ENCODE measurements around the gene TFDP1.

Gene TFDP1

GRCh38 chr13:113646921-113647340 lies 62.4 kb downstream of the TFDP1 start:
- no peak for DNase-seq (ENCODE audit: low read depth)
- H3K4me3 ChIP-seq (ENCODE audit: low read length) = no peak overlapping the region
- no peak for TF ChIP-seq CTCF (conservative IDR thresholded peaks at IDR 0.05; ENCODE audit: low read length)

GRCh38 chr13:113647351-113648215 lies 63.0 kb downstream of the TFDP1 start:
- no peak for TF ChIP-seq CTCF (conservative IDR thresholded peaks at IDR 0.05; ENCODE audit: low read length)
- DNase-seq (ENCODE audit: low read depth) = peak; percentile 48
- no peak overlapping the region for H3K4me3 ChIP-seq (ENCODE audit: low read length)

- no peak for DNase-seq (ENCODE audit: low read depth)
- no peak overlapping the region for H3K4me3 ChIP-seq (ENCODE audit: low read length)
- no peak for TF ChIP-seq CTCF (conservative IDR thresholded peaks at IDR 0.05; ENCODE audit: low read length)
These were observed 63.7 kb downstream of the TFDP1 start for GRCh38 chr13:113648216-113648610.

- H3K4me3 ChIP-seq (ENCODE audit: low read length) = no peak overlapping the region
- DNase-seq (ENCODE audit: low read depth) = no peak
- no peak for TF ChIP-seq CTCF (conservative IDR thresholded peaks at IDR 0.05; ENCODE audit: low read length)
These were observed 64.7 kb downstream of the TFDP1 start for GRCh38 chr13:113649212-113649611.

GRCh38 chr13:113650275-113650674 lies 65.7 kb downstream of the TFDP1 start:
- no peak for TF ChIP-seq CTCF (conservative IDR thresholded peaks at IDR 0.05; ENCODE audit: low read length)

GRCh38 chr13:113650731-113651148 lies 66.2 kb downstream of the TFDP1 start:
- DNase-seq (ENCODE audit: low read depth) = no peak
- no peak for TF ChIP-seq CTCF (conservative IDR thresholded peaks at IDR 0.05; ENCODE audit: low read length)
- no peak overlapping the region for H3K4me3 ChIP-seq (ENCODE audit: low read length)

More at GRCh38 chr13:113650275-113650674, 65.7 kb downstream of the TFDP1 start:
- no peak overlapping the region for H3K4me3 ChIP-seq (ENCODE audit: low read length)
- DNase-seq (ENCODE audit: low read depth) = no peak

Data from AG10803 (cell line).